Upper lobe of left lung (tissue), 6 donors: ENCODE data around the gene LCT. TPM values are rescaled to one million over a fixed set of nuclear protein-coding genes. Genes with fewer than 3 reads are reported as not detected.

Experiments used
- ATAC-seq, 2 donors: fragments of 200-7000 bp; cut with Tn5 transposase; one replicate each; pipeline ENCODE4 v1.9.1; 2022; ENCODE audit warnings: mild to moderate bottlenecking in 2 of 2, moderate library complexity in 2 of 2; ENCODE audit not compliant: low FRiP score in 2 of 2
- DNase-seq, 2 donors: peaks; one replicate each; pipeline ENCODE4 v3.0.0-alpha.2; 2019 to 2020
- H3K27ac ChIP-seq, 4 donors: fragments of 200-600 bp; sonication (generic); one replicate each; pipeline ENCODE4 v1.5.1; 2016 to 2019
- H3K27me3 ChIP-seq, 4 donors: fragments of 200-600 bp; sonication (generic); one replicate each; pipeline ENCODE4 v1.5.1; 2017 to 2019
- H3K36me3 ChIP-seq, 4 donors: fragments of 200-600 bp; sonication (generic); one replicate each; pipeline ENCODE4 v1.5.1; 2016 to 2019
- H3K4me1 ChIP-seq, 4 donors: fragments of 200-600 bp; sonication (generic); one replicate each; pipeline ENCODE4 v1.5.1; 2018 to 2019
- H3K4me3 ChIP-seq, 4 donors: fragments of 200-600 bp; sonication (generic); one replicate each; pipeline ENCODE4 v1.5.1; 2017 to 2019; ENCODE audit warnings: mild to moderate bottlenecking in 2 of 4, moderate library complexity in 1 of 4
- H3K9me3 ChIP-seq, 4 donors: fragments of 200-600 bp; sonication (generic); one replicate each; pipeline ENCODE4 v1.5.1; 2018 to 2019
- CTCF ChIP-seq, 6 experiments: fragments of 450-650 bp in 4 of 6; fragments of 200-600 bp in 2 of 6; sonication (generic) in 2 of 6; IDR thresholded peaks; one replicate each; pipeline ENCODE4 v1.5.1; 2016 to 2019; ENCODE audit warnings: antibody characterized with exemption in 6 of 6
- EP300 ChIP-seq, 4 donors: sonication (generic); formaldehyde crosslinking; IDR thresholded peaks; one replicate each; pipeline ENCODE4 v1.5.1; 2017; ENCODE audit warnings: antibody characterized with exemption in 4 of 4, control low read depth in 2 of 4
- POLR2A ChIP-seq, 4 donors: fragments of 450-650 bp; IDR thresholded peaks; one replicate each; pipeline ENCODE4 v1.5.1; 2016 to 2017; ENCODE audit warnings: antibody characterized with exemption in 4 of 4, mild to moderate bottlenecking in 2 of 4
- POLR2AphosphoS5 ChIP-seq, 2 donors: sonication (generic); formaldehyde crosslinking; IDR thresholded peaks; one replicate each; pipeline ENCODE4 v1.5.1; 2017; ENCODE audit warnings: antibody characterized with exemption in 2 of 2
- WGBS, 2 donors: methylation state at CpG; one replicate each; pipeline ENCODE4 v1.1.5; 2017 to 2018; 5-methylcytosine and 5-hydroxymethylcytosine counted together
- total RNA-seq, 6 donors: library from RNA; depleted of rRNA in 4 of 6; stranded (reverse); fragments of >200 nt in 4 of 6; gene quantifications; one replicate each; pipeline versions ENCODE4 v1.1.0 to v1.2.1, GENCODE V29; 2016 to 2021
- donor health status: DM: no; HTN: no; CAD: no; lungs with moderate emphysema.
- donor health status: DM: no; HTN: yes; CAD: no; lungs with severe emphysema.

The LCT gene
- total RNA-seq, 6 donors from 2014 or later = 0.03 to 0.20 TPM; not detected in 4

DNA sequence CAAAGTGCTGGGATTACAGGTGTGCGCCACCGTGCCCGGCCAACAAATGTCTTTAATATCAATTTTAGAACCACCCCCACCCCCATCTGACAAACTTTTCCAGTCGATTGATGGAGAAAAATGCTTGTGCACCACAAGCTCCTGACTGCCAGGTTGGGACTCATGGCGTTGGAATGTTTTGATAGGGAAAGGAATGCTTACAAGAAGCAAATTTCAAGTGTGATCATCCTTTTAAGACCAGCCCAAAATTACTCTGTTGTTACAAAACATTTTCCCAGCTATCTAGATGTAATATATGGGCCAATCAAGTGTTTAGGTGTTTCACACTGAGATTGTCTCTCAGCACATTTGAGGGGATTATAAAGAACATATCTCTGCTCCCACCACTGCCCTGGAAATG is 50.2 kb downstream of the LCT start:
- TF ChIP-seq EP300 (IDR thresholded peaks at IDR 0.05) (no peak), CTCF (IDR thresholded peaks at IDR 0.05) (no peak), POLR2A (IDR thresholded peaks at IDR 0.05) (no peak), POLR2AphosphoS5 (IDR thresholded peaks at IDR 0.05) (no peak)
- Histone ChIP-seq H3K27ac (no peak overlapping the region), H3K36me3 (peaks cover 15 to 47% (median 33%) of the 10 kb centered on the region in 4 donors), H3K4me3 (no peak overlapping the region), H3K27me3 (no peaks in the 10 kb centered on the region), H3K9me3 (no peaks in the 10 kb centered on the region), H3K4me1 (no peaks in the 10 kb centered on the region)
- ATAC-seq = peak in 1 of 2 donors; percentile 50
- 95 to 96% methylated on average over 5 of the region's 5 CpGs for WGBS, 2 donors
- DNase-seq = no peak

DNA sequence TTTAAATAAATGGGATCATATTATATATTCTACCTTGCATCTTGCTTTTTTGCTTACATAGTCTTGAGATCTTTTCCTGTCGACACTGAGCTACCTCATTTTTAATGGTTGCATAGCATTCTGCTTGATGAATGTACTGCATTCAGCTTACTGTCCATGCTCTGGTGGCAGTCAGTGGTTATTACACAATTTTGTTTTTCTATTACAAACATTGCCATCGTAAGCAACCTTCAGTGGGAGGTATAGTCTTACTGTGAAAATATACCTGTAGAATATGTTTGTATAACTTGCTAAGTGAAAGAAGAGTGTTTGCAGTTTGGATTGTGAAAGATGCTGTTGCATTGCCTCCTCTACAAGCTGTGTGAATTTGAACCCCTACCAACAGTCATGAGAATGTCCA is 52.0 kb downstream of the LCT start:
- Histone ChIP-seq H3K9me3 (no peaks in the 10 kb centered on the region), H3K27me3 (no peaks in the 10 kb centered on the region), H3K36me3 (peaks cover 24 to 65% (median 51%) of the 10 kb centered on the region in 4 donors), H3K4me1 (no peaks in the 10 kb centered on the region), H3K4me3 (no peak overlapping the region), H3K27ac (no peak overlapping the region)
- WGBS, 2 donors = 89 to 96% methylated on average over 2 of the region's 2 CpGs
- DNase-seq (no peak), ATAC-seq (no peak)
- no peak for TF ChIP-seq POLR2A (IDR thresholded peaks at IDR 0.05)
- no peak for TF ChIP-seq EP300 (IDR thresholded peaks at IDR 0.05)
- TF ChIP-seq CTCF (IDR thresholded peaks at IDR 0.05) = peak in 1 of 6 experiments; percentile 15

GRCh38 chr2:135783439-135783838 is 53.5 kb downstream of the LCT start:
- no peak for DNase-seq
- TF ChIP-seq CTCF (IDR thresholded peaks at IDR 0.05) = no peak
- no peak for TF ChIP-seq EP300 (IDR thresholded peaks at IDR 0.05)
- no peak for TF ChIP-seq POLR2AphosphoS5 (IDR thresholded peaks at IDR 0.05)
- TF ChIP-seq POLR2A (IDR thresholded peaks at IDR 0.05) = no peak
- Histone ChIP-seq H3K27me3 (no peaks in the 10 kb centered on the region), H3K36me3 (peaks cover 32 to 78% (median 58%) of the 10 kb centered on the region in 4 donors), H3K4me3 (no peak overlapping the region), H3K9me3 (no peaks in the 10 kb centered on the region), H3K27ac (no peak overlapping the region), H3K4me1 (no peaks in the 10 kb centered on the region)
- no peak for ATAC-seq
- WGBS, 2 donors = 86 to 89% methylated on average over 3 of the region's 3 CpGs

GRCh38 chr2:135782231-135782630 is 54.8 kb downstream of the LCT start:
- ATAC-seq (no peak), DNase-seq (no peak)
- H3K27me3 ChIP-seq = no peaks in the 10 kb centered on the region
- H3K9me3 ChIP-seq = no peaks in the 10 kb centered on the region
- no peak overlapping the region for H3K4me3 ChIP-seq
- H3K36me3 ChIP-seq = peaks cover 34 to 90% (median 65%) of the 10 kb centered on the region in 4 donors
- WGBS, 2 donors = 89 to 100% methylated on average over 2 of the region's 2 CpGs
- TF ChIP-seq POLR2A (IDR thresholded peaks at IDR 0.05) = no peak
- no peak for TF ChIP-seq EP300 (IDR thresholded peaks at IDR 0.05)
- TF ChIP-seq POLR2AphosphoS5 (IDR thresholded peaks at IDR 0.05) = no peak
- no peak for TF ChIP-seq CTCF (IDR thresholded peaks at IDR 0.05)
- H3K27ac ChIP-seq = no peak overlapping the region
- H3K4me1 ChIP-seq = no peaks in the 10 kb centered on the region

DNA sequence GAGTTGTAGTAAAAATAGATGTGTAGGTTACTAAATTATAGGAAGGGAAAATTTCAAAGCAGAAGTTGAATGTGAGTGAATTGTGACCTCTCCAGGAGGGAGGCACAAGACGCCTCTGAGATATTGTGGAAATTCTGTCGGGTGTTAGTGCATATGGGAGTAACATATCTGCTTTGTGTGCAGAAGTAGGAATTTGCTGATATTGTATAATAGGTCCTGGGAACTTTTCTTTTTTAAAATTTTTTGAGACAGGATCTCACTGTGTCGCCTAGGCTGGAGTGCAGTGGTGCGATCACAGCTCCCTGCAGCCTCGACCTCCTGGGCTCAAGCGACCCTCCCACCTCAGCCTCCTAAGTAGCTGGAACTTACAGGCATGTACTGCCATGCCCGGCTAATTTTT is 60.6 kb downstream of the LCT start:
- TF ChIP-seq POLR2AphosphoS5 (IDR thresholded peaks at IDR 0.05) (no peak), EP300 (IDR thresholded peaks at IDR 0.05) (no peak), POLR2A (IDR thresholded peaks at IDR 0.05) (no peak), CTCF (IDR thresholded peaks at IDR 0.05) (no peak)
- no peak overlapping the region for H3K27ac ChIP-seq
- H3K4me1 ChIP-seq = no peaks in the 10 kb centered on the region
- 94 to 98% methylated on average over 7 of the region's 7 CpGs for WGBS, 2 donors
- no peaks in the 10 kb centered on the region for H3K9me3 ChIP-seq
- H3K27me3 ChIP-seq = no peaks in the 10 kb centered on the region
- no peak for ATAC-seq
- DNase-seq = peak in 1 of 2 donors; percentile 18
- peaks cover 59 to 99% (median 68%) of the 10 kb centered on the region in 4 donors for H3K36me3 ChIP-seq
- no peak overlapping the region for H3K4me3 ChIP-seq
